ENCODE measurements around the gene GUCY1A1.

GUCY1A1 gene

GRCh38 chr4:155745984-155746383 is 79.3 kb downstream of the GUCY1A1 start:
- no peak for DNase-seq

GRCh38 chr4:155748039-155748438 is 81.4 kb downstream of the GUCY1A1 start:
- no peak for DNase-seq

- no peak for DNase-seq
These were observed 82.4 kb downstream of the GUCY1A1 start for GRCh38 chr4:155749041-155749440.

GRCh38 chr4:155751569-155751968 is 84.9 kb downstream of the GUCY1A1 start:
- DNase-seq = no peak

- DNase-seq = no peak
These were observed 91.2 kb downstream of the GUCY1A1 start for GRCh38 chr4:155757745-155758265.

- no peak for DNase-seq
These were observed 92.1 kb downstream of the GUCY1A1 start, which contains the start of gene GUCY1B1 for GRCh38 chr4:155758481-155759371. Gene GUCY1B1 (plus strand): TSS chr4:155759021. CDS start chr4:155759141, 120 bp downstream.

- no peak for DNase-seq
These were observed 93.0 kb downstream of the GUCY1A1 start for GRCh38 chr4:155759372-155760252.

GRCh38 chr4:155761047-155761446 is 94.4 kb downstream of the GUCY1A1 start:
- DNase-seq = no peak

- no peak for DNase-seq
These were observed 95.3 kb downstream of the GUCY1A1 start for GRCh38 chr4:155761916-155762315.

- DNase-seq = no peak
These were observed 95.7 kb downstream of the GUCY1A1 start for GRCh38 chr4:155762334-155762733.

- DNase-seq = no peak
These were observed 96.9 kb downstream of the GUCY1A1 start for GRCh38 chr4:155763551-155763950.

- no peak for DNase-seq
These were observed 98.5 kb downstream of the GUCY1A1 start for GRCh38 chr4:155765149-155765548.

GRCh38 chr4:155766622-155767021 is 100.0 kb downstream of the GUCY1A1 start:
- no peak for DNase-seq

- no peak for DNase-seq
These were observed 101.7 kb downstream of the GUCY1A1 start for GRCh38 chr4:155768370-155768769.

GRCh38 chr4:155769090-155769489 is 102.4 kb downstream of the GUCY1A1 start:
- DNase-seq = no peak

GRCh38 chr4:155772459-155773195 is 106.0 kb downstream of the GUCY1A1 start:
- no peak for DNase-seq

- DNase-seq = no peak
These were observed 106.7 kb downstream of the GUCY1A1 start for GRCh38 chr4:155773196-155773800.

- DNase-seq = no peak
These were observed 107.4 kb downstream of the GUCY1A1 start for GRCh38 chr4:155774033-155774432.

GRCh38 chr4:155777971-155778735 is 111.5 kb downstream of the GUCY1A1 start:
- DNase-seq = no peak

- DNase-seq = no peak
These were observed 114.1 kb downstream of the GUCY1A1 start for GRCh38 chr4:155780775-155781174.

- no peak for DNase-seq
These were observed 114.7 kb downstream of the GUCY1A1 start for GRCh38 chr4:155781249-155781831.
